K562 (cell line): ENCODE measurements around the gene HPCAL1. TPM values are rescaled to one million over a fixed set of nuclear protein-coding genes. Genes with fewer than 3 reads are reported as not detected.
A peak's percentile ranks its signal among the peaks of the same experiment; 100 is the strongest.

ENCODE experiments used
- ATAC-seq: fragments of 200-7000 bp; cut with Tn5 transposase; 3 replicates; pipeline ENCODE4 v1.9.1; 2020; ENCODE audit warnings: moderate library complexity
- BruUV-seq: library from RNA; stranded (reverse); fragments of 400-500 nt; replicated peaks from 2 replicates; lab custom pipeline; 2021; lab: Mats Ljungman, UMichigan
- CTCF ChIA-PET: fragments of 300-600 bp; formaldehyde crosslinking; extraction: SDS; loops from one replicate; lab custom pipeline; 2021; ENCODE audit warnings: low intra/inter-chr PET ratio; lab: Yijun Ruan, JAX
- POLR2A ChIA-PET: fragments of 300-600, 350-650 bp; sonication (Branson Sonifier 250); formaldehyde crosslinking; extraction: SDS; loops from one replicate; lab custom pipeline; 2021; ENCODE audit warnings: antibody characterized with exemption, inconsistent platforms; lab: Yijun Ruan, JAX
- DNase-seq, 4 experiments: peaks; one replicate each; pipeline versions ENCODE4 v3.0.0 to v3.0.0-alpha.2; 2011 to 2018; ENCODE audit warnings: low spot score in 3 of 4, mixed read lengths in 3 of 4; ENCODE audit errors: extremely low read depth in 1 of 4
- FAIRE-seq: peaks from 2 replicates; lab custom pipeline; 2011; peaks lifted over from hg19 to GRCh38; lab: Jason Lieb, UNC
- H2AFZ ChIP-seq: 2 replicates; pipeline ENCODE4 v1.6.0; 2011; ENCODE audit warnings: low read depth, low read length, control low read depth, inconsistent platforms
- H3K27ac ChIP-seq: fragments of 200-600 bp; 3 replicates; pipeline ENCODE4 v1.8.0; 2011; ENCODE audit warnings: low read depth, mild to moderate bottlenecking, control low read depth, inconsistent platforms, low read length, moderate library complexity, mixed read lengths; ENCODE audit errors: extremely low read depth
- H3K27me3 ChIP-seq, 2 experiments: fragments of 300-600 bp in 1 of 2; 2 replicates in 1 of 2; 3 replicates in 1 of 2; pipeline versions ENCODE4 v1.6.0 to v1.8.0; 2011; ENCODE audit warnings: inconsistent platforms in 2 of 2, low read length in 2 of 2, mild to moderate bottlenecking in 1 of 2, mixed read lengths in 1 of 2, moderate library complexity in 1 of 2; ENCODE audit not compliant: control insufficient read depth in 2 of 2, insufficient read depth in 2 of 2
- H3K36me3 ChIP-seq: fragments of 300-600 bp; 3 replicates; pipeline ENCODE4 v1.8.0; 2011; ENCODE audit warnings: mild to moderate bottlenecking, low read length, inconsistent platforms; ENCODE audit not compliant: control insufficient read depth, insufficient read depth
- H3K4me1 ChIP-seq, 2 experiments: fragments of 200-600 bp in 1 of 2; replicated peaks in 1 of 2; 2 replicates in 1 of 2; 3 replicates in 1 of 2; pipeline versions ENCODE4 v1.5.1 to v1.8.0; 2011; ENCODE audit warnings: inconsistent platforms in 2 of 2, low read length in 2 of 2, mild to moderate bottlenecking in 1 of 2, mixed read lengths in 1 of 2, moderate library complexity in 1 of 2; ENCODE audit not compliant: control insufficient read depth in 2 of 2, insufficient read depth in 2 of 2
- H3K4me2 ChIP-seq: 2 replicates; pipeline ENCODE4 v1.6.1; 2011; ENCODE audit warnings: low read length, control low read depth, inconsistent platforms, mixed read lengths; ENCODE audit not compliant: insufficient read depth
- H3K4me3 ChIP-seq: fragments of 200-600 bp; sonication (generic), shearing (Covaris generic); 2 replicates; pipeline ENCODE4 v1.5.1; 2016; ENCODE audit warnings: control low read depth, inconsistent platforms
- H3K79me2 ChIP-seq: fragments of 200-600 bp; 3 replicates; pipeline ENCODE4 v1.8.0; 2011; ENCODE audit warnings: low read length, inconsistent platforms; ENCODE audit not compliant: control insufficient read depth, insufficient read depth
- H3K9ac ChIP-seq, 2 experiments: 2 replicates each; pipeline versions ENCODE4 v1.6.0 to v1.6.1; 2011; ENCODE audit warnings: low read depth in 2 of 2, low read length in 2 of 2, control low read depth in 1 of 2, inconsistent platforms in 1 of 2, mild to moderate bottlenecking in 1 of 2, mixed read lengths in 1 of 2; ENCODE audit not compliant: insufficient read depth in 1 of 2
- H3K9me1 ChIP-seq: one replicate; pipeline ENCODE4 v1.6.0; 2011; ENCODE audit warnings: inconsistent platforms, mild to moderate bottlenecking, low read length, moderate library complexity; ENCODE audit not compliant: control insufficient read depth, insufficient read depth
- H3K9me3 ChIP-seq: replicated peaks from 2 replicates; pipeline ENCODE4 v1.5.1; 2011; ENCODE audit warnings: low read depth, low read length, inconsistent platforms; ENCODE audit not compliant: control insufficient read depth, insufficient read depth
- H4K20me1 ChIP-seq: replicated peaks from 2 replicates; pipeline ENCODE4 v1.6.1; 2011; ENCODE audit warnings: low read length, inconsistent platforms, mixed read lengths; ENCODE audit not compliant: control insufficient read depth, insufficient read depth
- CEBPB ChIP-seq: fragments of 450-650 bp; IDR thresholded peaks from 2 replicates; pipeline ENCODE4 v1.6.1; 2016; ENCODE audit warnings: missing genetic modification characterization, missing compliant biosample characterization
- CXXC5 ChIP-seq: fragments of 250-450 bp; sonication (Bioruptor Pico); IDR thresholded peaks from 2 replicates; pipeline ENCODE4 v1.8.0; 2022; ENCODE audit warnings: inconsistent platforms, mild to moderate bottlenecking, moderate library complexity
- ELF2 ChIP-seq: fragments of 250-450 bp; sonication (Bioruptor Pico); IDR thresholded peaks from 2 replicates; pipeline ENCODE4 v1.5.0; 2021; ENCODE audit warnings: mild to moderate bottlenecking
- EP400 ChIP-seq: fragments of 450-650 bp; IDR thresholded peaks from 2 replicates; pipeline ENCODE4 v1.6.1; 2017; ENCODE audit warnings: antibody characterized with exemption, mild to moderate bottlenecking, moderate library complexity
- KLF1 ChIP-seq: fragments of 450-650 bp; IDR thresholded peaks from 2 replicates; pipeline ENCODE4 v1.6.1; 2016; ENCODE audit warnings: missing genetic modification characterization, missing compliant biosample characterization
- LEF1 ChIP-seq: fragments of 450-650 bp; IDR thresholded peaks from 2 replicates; pipeline ENCODE4 v1.6.1; 2016; ENCODE audit warnings: mild to moderate bottlenecking
- POLR2A ChIP-seq: fragments of 450-650 bp; conservative IDR thresholded peaks from 2 replicates; pipeline ENCODE4 v1.6.1; 2016
- TBP ChIP-seq: optimal IDR thresholded peaks from 2 replicates; pipeline ENCODE3; 2011; ENCODE audit warnings: low read depth, low read length, improper control_type of control experiment
- YY1 ChIP-seq, 3 experiments: IDR thresholded peaks; 2 replicates each; pipeline ENCODE4 v1.6.1; 2011; ENCODE audit warnings: low read length in 2 of 3, mild to moderate bottlenecking in 2 of 3, moderate library complexity in 2 of 3, borderline replicate concordance in 1 of 3, control low read depth in 1 of 3, low read depth in 1 of 3; ENCODE audit not compliant: insufficient read depth in 3 of 3, insufficient replicate concordance in 2 of 3, control insufficient read depth in 1 of 3, insufficient read length in 1 of 3; ENCODE audit errors: extremely low read depth in 1 of 3
- ZBTB7A ChIP-seq: IDR thresholded peaks from 2 replicates; pipeline ENCODE4 v1.6.1; 2011; ENCODE audit warnings: low read depth, mild to moderate bottlenecking, low read length, moderate library complexity, borderline replicate concordance; ENCODE audit not compliant: control insufficient read depth
- ZFX ChIP-seq: sonication (generic); formaldehyde crosslinking; IDR thresholded peaks from 2 replicates; pipeline ENCODE4 v1.8.0; 2022; ENCODE audit warnings: mild to moderate bottlenecking, missing genetic modification reagents, moderate library complexity
- ZNF561 ChIP-seq: fragments of 450-650 bp; formaldehyde crosslinking; conservative IDR thresholded peaks from 2 replicates; pipeline ENCODE4 v1.4.0; 2020; ENCODE audit warnings: mild to moderate bottlenecking, moderate library complexity
- ZNF584 ChIP-seq: fragments of 200-800 bp; sonication (Bioruptor generic); IDR thresholded peaks from 2 replicates; pipeline ENCODE4 v1.6.1; 2016; ENCODE audit warnings: low read depth, mild to moderate bottlenecking, missing genetic modification characterization, missing compliant biosample characterization
- ZNF592 ChIP-seq: fragments of 450-650 bp; IDR thresholded peaks from 2 replicates; pipeline ENCODE4 v1.6.1; 2017; ENCODE audit warnings: antibody characterized with exemption, mild to moderate bottlenecking
- WGBS: fragments of 100-300 bp; shearing (Covaris generic); methylation state at CpG from one replicate; pipeline ENCODE4 v1.1.6; 2016; ENCODE audit warnings: low coverage, mixed read lengths; ENCODE audit not compliant: insufficient coverage; ENCODE audit errors: missing lambda C conversion rate; 5-methylcytosine and 5-hydroxymethylcytosine counted together
- in situ Hi-C: fragments of 300-500 bp; cut with MboI; formaldehyde crosslinking; loops from 4 replicates; pipeline ENCODE4 v1.15.0; 2018; ENCODE audit warnings: inconsistent platforms, mixed read lengths
- intact Hi-C: fragments of 100-400 bp; cut with micrococcal nuclease; formaldehyde crosslinking; loops from 2 replicates; pipeline ENCODE4 v1.14.2; 2022
- polyA plus RNA-seq, 8 experiments: library from polyadenylated mRNA; depleted of rRNA in 4 of 8; stranded (reverse) in 5 of 8; unstranded in 3 of 8; fragments of >200 nt; fragmentation: Nextera tagmentation in 2 of 8; fragmentation: Illumina TruSeq in 1 of 8; extraction: Ambion mirVana in 2 of 8; extraction: Trizol in 1 of 8; gene quantifications; 2 replicates each; pipeline versions ENCODE4 v1.2.1 to v1.2.3, GENCODE V29; 2011 to 2014; ENCODE audit warnings: inconsistent platforms in 1 of 8, missing spikeins in 1 of 8
- total RNA-seq, 7 experiments: library from RNA; depleted of rRNA in 6 of 7; stranded (reverse); fragments of >200 nt in 6 of 7; fragmentation: Illumina TruSeq in 2 of 7; extraction: Trizol in 2 of 7; gene quantifications; 2 replicates each; pipeline versions ENCODE4 v1.2.1 to v1.2.3, GENCODE V29; 2011 to 2021; ENCODE audit warnings: low replicate concordance in 1 of 7
- TF ChIP-seq, protein P1 (sequence below), 3 experiments: IDR thresholded peaks in 2 of 3; conservative IDR thresholded peaks in 1 of 3; 2 replicates each; pipeline ENCODE4 v1.5.1; 2011 to 2012; ENCODE audit warnings: low read length in 3 of 3, mild to moderate bottlenecking in 3 of 3, control low read depth in 2 of 3, improper control_type of control experiment in 1 of 3, inconsistent platforms in 1 of 3, low read depth in 1 of 3, mixed read lengths in 1 of 3, moderate library complexity in 1 of 3; ENCODE audit not compliant: insufficient read depth in 2 of 3

HPCAL1 gene
- total and polyA plus RNA-seq, 9 of the 15 experiments (the other 6 are each of a cell fraction or from before 2014, with no cell fraction given) = 2.7 to 65.5 (median 23.9) TPM

DNA sequence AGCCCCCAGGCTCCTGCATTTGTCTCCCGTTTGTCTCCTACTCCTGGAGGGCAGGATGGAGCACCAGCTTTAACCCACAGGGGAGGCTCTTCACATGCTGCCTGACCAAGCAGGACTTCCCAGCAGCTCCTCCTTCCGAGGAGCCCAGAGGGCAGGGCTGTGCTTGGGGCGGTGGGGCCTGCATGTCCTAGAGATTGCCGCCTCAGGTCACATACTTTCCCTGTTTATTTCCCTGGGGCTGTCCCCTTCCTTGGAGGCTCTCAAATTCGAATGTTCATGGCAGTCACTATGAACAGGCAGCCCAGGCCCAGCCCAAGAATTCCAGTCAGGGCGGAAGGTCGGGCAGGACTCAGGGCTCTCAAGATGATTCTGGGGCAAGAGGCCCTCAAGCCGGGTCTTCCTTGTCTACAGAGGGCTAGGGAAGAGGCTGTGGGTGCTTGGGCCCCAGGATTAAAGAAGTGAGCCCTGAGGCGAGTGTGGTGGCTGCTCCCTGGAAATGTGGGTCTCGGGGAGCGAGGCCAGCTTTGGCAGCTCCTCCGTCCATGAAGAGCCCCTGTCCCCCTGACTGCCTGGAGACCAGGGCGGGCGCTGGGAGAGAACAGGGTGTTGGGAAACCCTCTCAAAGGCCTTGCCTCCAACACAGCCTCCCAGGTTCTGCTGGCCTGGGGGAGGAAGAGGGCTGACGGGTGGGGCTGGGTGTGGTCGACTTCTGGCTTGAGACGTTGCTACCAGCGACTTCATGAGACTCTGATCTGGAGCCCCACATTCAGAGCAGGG lies 48.9 kb upstream of the HPCAL1 start:
- H3K27me3 ChIP-seq = no peaks in the 10 kb centered on the region
- intact Hi-C loops (no loop called here), in situ Hi-C loops (loop anchor here (25.0 kb wide), 1 partner anchor 159 kb away; no protein-coding TSS in a partner anchor)
- H3K79me2 ChIP-seq = no peaks in the 10 kb centered on the region
- FAIRE-seq (peak; percentile 19), DNase-seq (peak; percentile 77 to 86 (median 81)), ATAC-seq (peak; percentile 89)
- H4K20me1 ChIP-seq = no peaks in the 10 kb centered on the region
- peaks cover 3% of the 10 kb centered on the region for H3K9me1 ChIP-seq
- peak overlapping the region; percentile 73 for H3K27ac ChIP-seq
- H3K4me3 ChIP-seq = no peak overlapping the region
- H3K9ac ChIP-seq = peak overlapping the region; percentile 69 to 76
- POLR2A ChIA-PET = interaction anchor here (0.6 to 1.6 kb wide), 8 partner anchors 14 to 432 kb away, joined by 3 to 6 read pairs (median 3); no protein-coding TSS in a partner anchor
- peaks cover 5% of the 10 kb centered on the region for H3K9me3 ChIP-seq
- no TSS peak for BruUV-seq
- no peaks in the 10 kb centered on the region for H3K36me3 ChIP-seq
- CTCF ChIA-PET = no interaction called here
- H3K4me1 ChIP-seq = peaks cover 22 to 45% of the 10 kb centered on the region in 2 experiments
- peak overlapping the region; percentile 68 for H3K4me2 ChIP-seq
- 32% methylated on average over 18 of the region's 18 CpGs for WGBS
- H2AFZ ChIP-seq = peak overlapping the region; percentile 95
- peak; percentile 60 for TF ChIP-seq ZFX (CRISPR knock-in tag)
- TF ChIP-seq LEF1 = 0 out of 2 replicates have a peak, but pooled peaks have one; percentile 22
- peak; percentile 89 for TF ChIP-seq KLF1 (tag)
- TF ChIP-seq POLR2A = peak; percentile 58; the same call in 1 of the 2 replicates
- TF ChIP-seq CXXC5 (CRISPR knock-in tag) = 0 out of 2 replicates have a peak, but pooled peaks have one; percentile 6
- TF ChIP-seq ELF2 (CRISPR knock-in tag) = no peak
- no peak for TF ChIP-seq ZNF561 (CRISPR knock-in tag)
- TF ChIP-seq ZBTB7A = peak; percentile 69; the same call in 1 of the 2 replicates
- peak in 1 of 3 experiments; percentile 45 for TF ChIP-seq YY1 (IDR thresholded peaks at IDR 0.05; ENCODE audit: borderline replicate concordance in 1 of 3, control insufficient read depth in 1 of 3, extremely low read depth in 1 of 3, insufficient read depth in 3 of 3, insufficient read length in 1 of 3, insufficient replicate concordance in 2 of 3, low read depth in 1 of 3, low read length in 2 of 3)
- no peak for TF ChIP-seq EP400
- TF ChIP-seq TBP = peak; percentile 50
- peak; percentile 68 for TF ChIP-seq CEBPB (tag)
- peak; percentile 41; the same call in 1 of the 2 replicates for TF ChIP-seq ZNF584
- TF ChIP-seq, protein P1, sequence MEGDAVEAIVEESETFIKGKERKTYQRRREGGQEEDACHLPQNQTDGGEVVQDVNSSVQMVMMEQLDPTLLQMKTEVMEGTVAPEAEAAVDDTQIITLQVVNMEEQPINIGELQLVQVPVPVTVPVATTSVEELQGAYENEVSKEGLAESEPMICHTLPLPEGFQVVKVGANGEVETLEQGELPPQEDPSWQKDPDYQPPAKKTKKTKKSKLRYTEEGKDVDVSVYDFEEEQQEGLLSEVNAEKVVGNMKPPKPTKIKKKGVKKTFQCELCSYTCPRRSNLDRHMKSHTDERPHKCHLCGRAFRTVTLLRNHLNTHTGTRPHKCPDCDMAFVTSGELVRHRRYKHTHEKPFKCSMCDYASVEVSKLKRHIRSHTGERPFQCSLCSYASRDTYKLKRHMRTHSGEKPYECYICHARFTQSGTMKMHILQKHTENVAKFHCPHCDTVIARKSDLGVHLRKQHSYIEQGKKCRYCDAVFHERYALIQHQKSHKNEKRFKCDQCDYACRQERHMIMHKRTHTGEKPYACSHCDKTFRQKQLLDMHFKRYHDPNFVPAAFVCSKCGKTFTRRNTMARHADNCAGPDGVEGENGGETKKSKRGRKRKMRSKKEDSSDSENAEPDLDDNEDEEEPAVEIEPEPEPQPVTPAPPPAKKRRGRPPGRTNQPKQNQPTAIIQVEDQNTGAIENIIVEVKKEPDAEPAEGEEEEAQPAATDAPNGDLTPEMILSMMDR (IDR thresholded peaks at IDR 0.05 in 2 of 3, conservative IDR thresholded peaks at IDR 0.05 in 1 of 3; ENCODE audit: insufficient read depth in 2 of 3, low read depth in 1 of 3, low read length in 3 of 3) = peak in 2 of 3 experiments; percentile 17 to 27; a peak in 3 of 6 replicates
- TF ChIP-seq ZNF592 = peak; percentile 59; the same call in 1 of the 2 replicates
